Measurements from ENCODE around the gene GRK7.

GRCh38 chr3:141812084-141812483, 48.9 kb downstream of the GRK7 start:
- TF ChIP-seq CTCF (IDR thresholded peaks at IDR 0.05), result no peak
- no peak for TF ChIP-seq POLR2A (IDR thresholded peaks at IDR 0.05)
